Esophagus squamous epithelium (tissue), 4 donors: ENCODE results near the gene ABLIM2.

ENCODE experiments used
- POLR2A ChIP-seq, 4 donors: fragments of 450-650 bp; IDR thresholded peaks; one replicate each; pipeline ENCODE4 v1.6.1; 2017; ENCODE audit warnings: antibody characterized with exemption in 4 of 4, mild to moderate bottlenecking in 4 of 4, moderate library complexity in 3 of 4
- TF ChIP-seq, protein P1 (sequence below), 6 experiments: fragments of 450-650 bp in 4 of 6; fragments of 200-600 bp in 2 of 6; sonication (generic) in 2 of 6; IDR thresholded peaks; one replicate each; pipeline ENCODE4 v1.5.1; 2016 to 2019; ENCODE audit warnings: antibody characterized with exemption in 6 of 6, mild to moderate bottlenecking in 4 of 6, moderate library complexity in 4 of 6

DNA sequence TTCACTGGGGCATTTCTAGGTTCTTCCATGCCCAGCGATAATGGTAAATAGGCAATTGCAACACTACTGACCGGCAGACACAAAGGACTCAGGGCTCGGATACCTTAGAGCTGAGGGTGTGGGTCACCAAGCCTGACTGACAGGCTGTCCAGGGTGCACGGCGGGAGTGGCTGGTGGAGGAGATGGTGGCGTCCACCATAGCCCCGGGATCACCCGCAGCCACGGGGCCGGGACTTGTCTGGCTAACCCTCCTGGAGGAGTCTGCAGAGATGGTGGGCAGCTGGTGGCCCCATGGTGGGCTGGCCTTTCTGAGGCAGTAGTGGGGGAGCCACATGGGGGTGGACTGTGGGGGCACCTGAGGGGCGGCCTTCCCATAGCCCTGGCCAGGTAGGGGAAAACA, 11.7 kb upstream of the ABLIM2 start:
- TF ChIP-seq, protein P1, sequence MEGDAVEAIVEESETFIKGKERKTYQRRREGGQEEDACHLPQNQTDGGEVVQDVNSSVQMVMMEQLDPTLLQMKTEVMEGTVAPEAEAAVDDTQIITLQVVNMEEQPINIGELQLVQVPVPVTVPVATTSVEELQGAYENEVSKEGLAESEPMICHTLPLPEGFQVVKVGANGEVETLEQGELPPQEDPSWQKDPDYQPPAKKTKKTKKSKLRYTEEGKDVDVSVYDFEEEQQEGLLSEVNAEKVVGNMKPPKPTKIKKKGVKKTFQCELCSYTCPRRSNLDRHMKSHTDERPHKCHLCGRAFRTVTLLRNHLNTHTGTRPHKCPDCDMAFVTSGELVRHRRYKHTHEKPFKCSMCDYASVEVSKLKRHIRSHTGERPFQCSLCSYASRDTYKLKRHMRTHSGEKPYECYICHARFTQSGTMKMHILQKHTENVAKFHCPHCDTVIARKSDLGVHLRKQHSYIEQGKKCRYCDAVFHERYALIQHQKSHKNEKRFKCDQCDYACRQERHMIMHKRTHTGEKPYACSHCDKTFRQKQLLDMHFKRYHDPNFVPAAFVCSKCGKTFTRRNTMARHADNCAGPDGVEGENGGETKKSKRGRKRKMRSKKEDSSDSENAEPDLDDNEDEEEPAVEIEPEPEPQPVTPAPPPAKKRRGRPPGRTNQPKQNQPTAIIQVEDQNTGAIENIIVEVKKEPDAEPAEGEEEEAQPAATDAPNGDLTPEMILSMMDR (IDR thresholded peaks at IDR 0.05), result no peak
- TF ChIP-seq POLR2A (IDR thresholded peaks at IDR 0.05), result no peak
